Astrocyte of the hippocampus (primary cell): Measurements from ENCODE around the gene PPP1CB.

ENCODE experiments used
- DNase-seq: peaks from one replicate; pipeline ENCODE4 v3.0.0; 2011; ENCODE audit warnings: low read depth, low spot score

The PPP1CB gene

GRCh38 chr2:28745225-28745624 lies 6.4 kb upstream of the PPP1CB start:
- no peak for DNase-seq

- DNase-seq = no peak
These were observed 5.8 kb upstream of the PPP1CB start for GRCh38 chr2:28745876-28746275.

GRCh38 chr2:28746429-28747111 lies 5.1 kb upstream of the PPP1CB start:
- DNase-seq = no peak

GRCh38 chr2:28747714-28748113 lies 3.9 kb upstream of the PPP1CB start:
- DNase-seq = no peak

- no peak for DNase-seq
These were observed 3.5 kb upstream of the PPP1CB start for GRCh38 chr2:28748176-28748575.

GRCh38 chr2:28748941-28749340 lies 2.7 kb upstream of the PPP1CB start:
- no peak for DNase-seq

GRCh38 chr2:28749526-28749925 lies 2.1 kb upstream of the PPP1CB start:
- DNase-seq = no peak

- DNase-seq = peak; percentile 79
These were observed 1.0 kb upstream of the PPP1CB start for GRCh38 chr2:28750316-28751251.

- no peak for DNase-seq
These were observed 463 bp downstream of the PPP1CB start for GRCh38 chr2:28751956-28752630.

- no peak for DNase-seq
These were observed 1.2 kb downstream of the PPP1CB start for GRCh38 chr2:28752631-28753376.

- peak; percentile 32 for DNase-seq
These were observed 2.7 kb downstream of the PPP1CB start for GRCh38 chr2:28754321-28754720.

- DNase-seq = peak; percentile 78
These were observed 3.8 kb downstream of the PPP1CB start for GRCh38 chr2:28755421-28755820.

GRCh38 chr2:28758459-28758858 lies 6.8 kb downstream of the PPP1CB start:
- DNase-seq = no peak

- DNase-seq = no peak
These were observed 9.8 kb downstream of the PPP1CB start for GRCh38 chr2:28761420-28761819.

GRCh38 chr2:28764909-28765711 lies 13.5 kb downstream of the PPP1CB start:
- DNase-seq = no peak

GRCh38 chr2:28766070-28766469 lies 14.4 kb downstream of the PPP1CB start:
- no peak for DNase-seq

- no peak for DNase-seq
These were observed 15.7 kb downstream of the PPP1CB start for GRCh38 chr2:28767337-28767736.

GRCh38 chr2:28768422-28768821 lies 16.8 kb downstream of the PPP1CB start:
- no peak for DNase-seq

- DNase-seq = no peak
These were observed 17.3 kb downstream of the PPP1CB start for GRCh38 chr2:28768952-28769351.

GRCh38 chr2:28772351-28772750 lies 20.7 kb downstream of the PPP1CB start:
- no peak for DNase-seq

- DNase-seq = no peak
These were observed 24.8 kb downstream of the PPP1CB start for GRCh38 chr2:28776471-28776870.
